ENCODE measurements around the gene FRYL.

DNA sequence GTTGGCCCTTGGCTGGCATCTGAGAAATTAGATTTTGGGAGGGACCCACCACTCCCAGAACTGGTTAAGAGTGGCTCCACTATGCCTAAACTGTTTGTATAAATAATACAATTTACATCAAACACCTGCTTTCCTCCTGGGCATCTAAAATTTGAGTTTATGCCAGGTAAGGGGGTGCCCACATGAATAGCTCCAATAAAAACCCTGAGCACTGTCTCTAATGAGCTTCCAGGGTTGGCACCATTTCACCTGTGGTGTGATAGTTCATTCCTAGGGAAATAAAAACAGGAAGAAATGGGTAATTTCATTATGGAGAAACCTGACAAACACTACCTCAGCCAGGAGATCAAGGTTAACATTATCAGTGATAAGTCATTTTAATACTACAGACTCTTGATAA lies 119.7 kb downstream of the FRYL start:
- TF ChIP-seq FIP1L1 (IDR thresholded peaks at IDR 0.05; ENCODE audit: borderline replicate concordance, insufficient read depth, low read depth, low read length): no peak
- TF ChIP-seq, protein P1, sequence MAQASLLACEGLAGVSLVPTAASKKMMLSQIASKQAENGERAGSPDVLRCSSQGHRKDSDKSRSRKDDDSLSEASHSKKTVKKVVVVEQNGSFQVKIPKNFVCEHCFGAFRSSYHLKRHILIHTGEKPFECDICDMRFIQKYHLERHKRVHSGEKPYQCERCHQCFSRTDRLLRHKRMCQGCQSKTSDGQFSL (CRISPR knock-in tag; IDR thresholded peaks at IDR 0.05): no peak

All from HepG2 (cell line).